KG1 (cell line): ENCODE results near the gene FBN2.

Source experiments
- DNase-seq: peaks from one replicate; lab custom pipeline; 2025; lab: John Stamatoyannopoulos, UW

FBN2 gene

DNA sequence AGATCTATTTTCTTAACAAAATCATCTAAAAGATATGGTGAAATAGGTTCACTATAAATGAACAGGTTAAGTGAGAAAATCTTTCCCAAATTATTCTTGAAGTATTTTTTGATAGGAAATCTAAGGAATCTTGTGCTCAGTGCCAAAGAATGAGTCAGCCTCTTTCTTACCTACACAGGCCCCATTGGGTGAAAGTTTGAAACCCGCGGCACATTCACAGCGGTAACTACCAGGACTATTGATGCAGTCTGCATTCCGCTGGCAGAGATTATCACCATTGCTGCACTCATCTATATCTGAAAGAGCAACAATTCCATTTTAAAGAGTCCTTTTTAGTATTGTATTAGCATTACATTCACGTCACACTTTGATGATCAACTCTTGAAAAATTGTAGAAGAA, 232.7 kb downstream of the FBN2 start:
- no peak for DNase-seq

DNA sequence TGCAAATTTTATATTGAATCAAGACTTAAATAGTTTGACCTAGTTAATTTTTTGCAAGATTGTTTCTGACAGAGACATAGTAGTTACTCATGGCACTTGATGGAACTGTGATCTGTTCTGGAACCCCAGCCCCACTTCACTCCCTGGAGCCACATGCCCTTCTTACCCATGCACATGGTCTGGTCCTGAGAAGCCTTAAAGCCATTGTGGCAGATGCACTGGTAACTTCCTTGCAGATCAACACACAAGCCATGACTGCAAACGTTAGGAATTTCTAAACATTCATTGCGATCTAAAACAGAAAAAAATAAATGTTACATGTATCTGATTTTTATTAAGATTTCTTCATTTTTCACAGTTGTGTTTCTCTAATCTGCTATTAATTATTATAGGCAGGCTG, 233.3 kb downstream of the FBN2 start:
- DNase-seq, result no peak

DNA sequence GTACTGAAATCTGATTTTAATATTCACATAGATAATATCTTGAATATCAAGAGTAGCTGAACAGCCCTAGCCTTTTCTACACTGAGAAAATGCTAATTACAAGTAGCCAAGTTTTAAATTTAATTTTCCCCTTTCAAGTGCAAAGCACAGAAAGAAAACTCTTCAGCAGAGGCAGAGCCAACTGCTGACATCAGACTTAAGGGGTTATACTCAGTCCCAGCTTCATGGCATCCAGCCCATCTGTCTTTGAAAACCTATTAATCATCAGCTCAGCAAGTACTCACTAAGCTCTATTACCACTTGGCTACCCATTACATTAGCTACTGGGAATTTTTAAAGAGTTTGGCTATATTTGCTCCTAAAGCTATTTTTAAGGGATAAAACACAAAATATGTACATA, 234.0 kb downstream of the FBN2 start:
- DNase-seq, result no peak

DNA sequence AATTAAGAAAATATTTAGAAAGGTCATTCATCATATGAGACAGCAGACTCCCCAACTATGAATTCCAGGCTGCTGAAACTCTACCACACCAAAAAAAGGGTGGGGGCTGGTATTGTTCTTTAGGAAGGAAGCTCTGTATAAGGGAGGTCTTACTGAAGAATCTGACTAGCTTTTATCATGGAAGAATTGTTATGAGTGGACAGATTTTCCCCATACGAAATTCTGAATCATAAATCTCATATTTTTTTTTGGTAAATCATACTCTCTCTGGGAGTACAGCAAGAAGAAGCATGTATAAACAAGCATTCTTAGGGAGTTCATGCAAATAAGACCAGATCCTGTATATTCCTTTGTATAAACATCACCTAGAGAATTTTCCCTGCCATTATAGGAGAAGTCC, 234.5 kb downstream of the FBN2 start:
- no peak for DNase-seq

DNA sequence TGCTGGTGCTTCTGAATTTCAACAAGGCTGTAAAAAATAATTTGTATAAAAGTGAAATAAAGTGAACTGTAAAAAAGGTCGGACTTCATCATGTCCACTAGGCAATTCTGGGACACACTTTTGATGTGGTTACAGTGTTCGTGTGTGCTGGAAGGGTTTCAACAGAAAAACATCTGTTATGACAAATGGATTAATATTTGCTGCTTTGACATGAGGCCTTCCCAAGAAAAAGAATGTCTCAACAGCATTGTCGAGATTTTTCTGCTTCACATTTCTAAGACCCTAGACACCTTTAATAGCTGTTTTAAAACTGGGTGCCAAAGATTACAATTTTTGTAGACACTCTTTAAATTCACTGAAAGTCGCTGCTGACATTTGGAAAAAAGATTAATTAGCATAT, 237.9 kb downstream of the FBN2 start:
- DNase-seq, result no peak

DNA sequence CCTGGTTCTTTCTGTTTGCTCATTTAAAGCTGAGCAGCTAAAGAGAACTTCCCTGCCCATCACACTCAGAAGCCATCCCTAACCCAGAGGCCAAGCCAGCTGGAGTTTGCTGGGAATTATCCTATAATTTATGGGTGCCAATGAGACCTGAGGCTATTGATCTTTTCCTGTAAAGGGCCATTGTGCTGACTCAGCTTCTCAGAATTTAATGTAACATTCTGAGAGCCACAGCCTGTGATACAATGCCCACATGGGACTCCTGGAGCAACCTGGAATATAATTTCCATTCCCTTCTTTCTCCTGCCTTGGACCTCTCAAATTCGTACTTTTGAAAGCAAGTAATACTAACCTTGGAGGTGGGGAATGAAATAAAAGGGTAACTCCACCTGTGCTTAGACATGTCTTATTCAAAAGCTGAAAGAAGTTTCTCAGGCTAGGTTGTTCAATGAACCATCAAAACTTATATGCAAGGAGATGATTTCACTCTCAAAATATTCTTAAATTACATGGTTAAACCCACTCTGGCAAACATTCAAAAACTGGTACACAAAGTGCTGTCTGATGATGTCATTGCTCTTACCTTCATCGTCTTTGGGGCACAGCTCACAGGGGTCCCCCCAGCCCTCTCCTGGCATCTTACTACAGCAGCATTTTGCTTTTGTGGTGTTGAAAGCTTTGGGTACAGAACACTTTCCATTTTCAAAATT, 247.7 kb downstream of the FBN2 start:
- no peak for DNase-seq

DNA sequence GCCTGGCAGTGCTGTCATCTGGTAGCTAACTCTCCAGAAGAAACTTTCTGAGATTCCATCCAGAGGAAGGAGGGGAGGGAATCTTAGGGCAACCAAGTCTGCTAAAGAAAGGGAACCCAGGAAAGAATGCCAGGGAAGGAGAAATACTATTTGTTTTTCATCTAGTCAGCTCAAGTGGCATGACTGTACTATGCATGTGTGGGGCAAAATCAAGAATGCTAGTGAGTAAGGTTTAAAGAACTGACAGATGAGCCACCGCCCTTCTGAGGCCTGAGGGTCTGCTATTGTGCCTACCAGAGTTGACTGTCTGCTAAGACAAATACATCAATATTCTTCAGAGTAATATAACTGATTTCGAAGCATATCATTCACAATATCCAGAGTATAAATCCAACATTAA, 250.3 kb downstream of the FBN2 start:
- DNase-seq, result no peak

DNA sequence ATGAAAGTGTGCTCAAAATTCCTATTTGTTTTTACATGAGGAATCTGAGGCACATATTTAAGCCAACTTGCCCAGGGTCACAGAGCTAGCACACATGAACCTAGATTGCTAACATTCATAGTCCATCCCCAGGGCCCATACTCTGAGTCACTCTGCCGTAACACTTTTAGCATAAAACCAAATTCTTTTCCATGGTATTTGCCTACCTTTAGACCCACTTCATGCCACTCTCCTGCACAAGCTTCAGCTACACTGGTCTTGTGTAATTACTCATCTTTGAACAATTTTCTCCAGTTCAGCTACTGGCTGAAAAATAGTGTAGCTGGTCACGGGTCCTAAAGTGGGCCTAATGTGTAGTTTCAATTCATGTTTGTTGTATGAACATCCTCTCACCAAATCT, 253.8 kb downstream of the FBN2 start:
- no peak for DNase-seq

DNA sequence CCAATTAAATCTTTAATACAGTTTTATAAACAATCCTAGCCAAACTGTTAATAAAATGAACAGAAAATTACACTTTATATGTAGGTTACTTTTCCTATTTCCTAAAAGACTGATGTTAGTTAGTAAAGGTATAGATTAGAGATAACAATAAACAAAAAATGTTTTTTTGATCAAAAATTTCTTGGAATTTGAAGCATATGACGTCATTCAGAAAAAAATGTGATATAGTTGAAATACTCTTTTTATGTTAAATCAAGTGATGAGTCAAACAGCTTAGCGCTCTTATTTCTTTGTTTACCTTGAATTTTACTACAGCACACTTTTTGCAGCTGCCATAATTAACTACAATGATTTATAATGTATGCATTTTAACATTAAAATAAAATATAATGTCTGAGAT, 258.7 kb downstream of the FBN2 start:
- no peak for DNase-seq

DNA sequence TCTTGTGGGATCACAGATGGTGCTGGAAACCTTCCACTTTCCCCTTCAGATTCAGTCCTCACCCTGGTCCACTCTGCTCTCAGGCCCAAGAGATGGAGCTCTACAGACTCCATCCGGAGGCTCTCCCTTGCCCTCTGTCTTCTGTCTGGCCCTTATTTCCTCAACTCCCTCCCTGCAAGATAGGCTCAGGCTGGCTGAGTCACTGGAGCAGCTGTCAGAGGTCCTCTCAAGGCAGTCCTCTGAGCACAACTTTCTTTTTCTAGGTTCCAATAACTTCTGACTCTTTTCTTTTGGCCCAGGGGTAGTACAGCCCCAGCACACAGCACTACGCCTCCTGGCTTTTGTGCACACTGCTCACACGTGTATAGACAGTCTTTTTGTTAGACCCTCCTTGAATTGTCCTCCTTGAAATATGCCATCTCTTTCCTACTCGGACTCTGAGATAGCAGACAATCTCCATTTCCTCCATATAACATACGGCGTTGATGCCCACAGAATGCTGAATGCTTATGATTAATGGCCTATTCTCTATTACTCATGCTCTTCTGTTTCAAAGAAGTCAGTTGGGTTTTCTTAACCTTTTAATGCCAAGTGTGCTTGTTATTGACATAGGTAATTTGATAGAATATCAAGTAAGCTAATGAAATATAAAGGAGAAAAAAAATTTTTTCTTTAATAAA, 261.4 kb downstream of the FBN2 start:
- no peak for DNase-seq

DNA sequence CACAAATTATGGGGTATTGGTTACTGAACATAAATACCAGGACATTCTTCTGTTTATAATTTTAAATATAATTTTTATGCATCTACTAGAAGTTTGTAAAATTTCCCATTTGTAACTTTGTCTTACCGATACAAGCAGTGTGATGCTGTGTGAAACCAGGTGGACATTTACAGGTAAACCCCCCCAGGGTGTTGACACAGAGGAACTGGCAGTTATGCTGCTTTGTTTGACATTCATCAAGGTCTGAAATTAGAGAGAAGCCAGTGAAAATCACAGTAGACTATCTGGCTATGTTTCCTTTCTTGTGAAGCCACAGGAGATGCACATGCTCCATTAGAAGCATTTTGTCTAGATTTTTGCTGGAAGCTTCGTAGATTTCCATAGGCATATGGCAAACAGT, 263.6 kb downstream of the FBN2 start:
- no peak for DNase-seq

DNA sequence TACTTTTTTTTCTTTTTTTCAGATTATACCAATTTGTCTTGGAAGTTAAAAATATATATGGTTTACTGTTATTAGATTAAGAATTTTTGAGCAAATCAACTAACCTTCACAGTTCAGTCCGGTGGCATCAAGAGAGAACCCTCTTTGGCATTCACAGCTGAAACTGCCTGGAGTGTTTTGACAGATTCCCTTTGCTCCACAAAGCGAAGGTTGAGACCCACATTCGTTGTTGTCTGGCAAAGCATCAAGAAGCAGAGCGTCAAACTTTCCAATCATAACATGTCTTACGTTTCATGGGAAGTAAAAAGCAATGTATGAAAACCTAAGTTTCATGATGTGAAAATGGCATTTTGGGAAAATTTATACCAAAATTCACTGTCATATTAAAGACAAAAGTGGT, 264.3 kb downstream of the FBN2 start:
- DNase-seq, result no peak

DNA sequence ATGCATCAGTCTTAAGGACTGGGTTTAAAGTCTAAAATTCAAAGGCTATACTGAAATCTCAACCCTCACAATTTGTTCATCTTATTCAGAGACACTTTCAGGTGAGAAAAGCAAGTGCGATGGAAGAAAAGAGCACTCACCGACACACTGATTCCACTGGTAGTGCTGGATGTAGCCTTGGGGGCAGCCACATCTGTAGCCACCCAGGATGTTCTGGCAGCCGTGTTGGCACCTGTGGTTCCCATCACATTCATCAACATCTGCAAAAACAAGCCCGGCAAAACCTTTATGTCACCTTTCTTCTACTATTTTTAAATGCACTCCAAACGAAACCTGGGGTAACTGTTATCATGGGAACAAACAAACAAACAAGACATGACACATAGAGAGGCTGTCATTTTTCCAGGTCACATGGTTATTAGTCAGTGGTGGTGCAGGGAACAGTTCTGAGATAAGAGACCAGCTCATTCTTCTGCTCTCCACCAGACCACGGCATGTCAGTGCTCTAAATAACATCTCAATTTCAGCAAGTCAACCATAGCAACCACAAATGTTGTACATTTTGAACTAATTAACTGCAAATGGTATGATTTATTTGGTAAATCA, 266.1 kb downstream of the FBN2 start:
- DNase-seq, result no peak

DNA sequence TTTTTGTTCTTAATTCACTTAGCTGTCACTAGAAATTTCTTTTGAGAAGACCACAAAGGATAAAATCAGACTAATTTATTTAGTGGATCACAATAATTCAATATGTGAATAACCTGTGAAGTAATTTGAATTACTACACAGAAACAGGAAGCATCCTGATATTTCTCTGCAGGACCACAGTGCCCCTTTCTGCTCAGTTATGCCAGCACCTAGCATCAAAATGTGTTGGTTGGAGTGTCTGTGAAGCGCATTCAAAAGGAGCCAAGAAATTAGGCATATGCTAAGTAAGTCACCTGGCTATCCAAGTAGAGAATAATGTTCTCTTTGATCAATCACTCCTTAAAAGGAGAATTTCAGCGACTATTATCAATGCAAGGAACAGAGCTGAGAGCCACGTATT, 267.0 kb downstream of the FBN2 start:
- no peak for DNase-seq

DNA sequence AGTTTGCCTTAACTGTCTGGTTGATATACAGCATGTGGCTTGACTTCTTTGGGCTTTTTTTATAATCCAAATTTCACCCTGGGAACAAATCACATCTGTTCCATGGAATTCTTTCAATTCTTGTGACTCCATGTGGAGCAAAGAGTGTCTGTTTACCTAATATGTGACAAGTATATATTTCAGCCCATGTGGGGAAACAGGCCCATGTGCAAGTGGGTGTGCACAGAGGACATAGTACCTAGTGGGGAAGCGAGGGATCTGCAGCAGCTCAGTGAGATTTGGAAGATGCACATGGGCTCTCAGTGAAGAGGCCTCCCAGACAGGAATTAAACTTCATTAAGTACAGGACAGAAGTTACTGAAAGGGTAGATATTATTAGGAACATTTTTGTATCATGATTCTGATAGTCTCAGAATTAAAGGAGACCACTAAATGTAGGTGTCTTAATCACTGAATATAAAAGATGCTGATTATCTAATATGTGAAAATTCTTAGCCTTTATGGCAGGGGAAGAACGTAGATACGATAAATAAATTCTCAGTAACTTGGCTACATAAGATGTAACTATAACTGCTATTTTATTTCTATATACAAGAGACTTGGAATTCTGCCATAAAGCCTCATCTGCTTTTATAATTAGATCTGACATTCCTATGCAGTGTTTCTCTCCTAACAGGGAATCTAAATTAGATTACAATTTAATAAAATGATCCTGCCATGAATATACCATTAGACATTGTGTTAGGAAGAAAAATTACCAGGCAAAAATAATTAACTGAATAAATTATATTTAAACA, 273.3 kb downstream of the FBN2 start:
- DNase-seq, result no peak

DNA sequence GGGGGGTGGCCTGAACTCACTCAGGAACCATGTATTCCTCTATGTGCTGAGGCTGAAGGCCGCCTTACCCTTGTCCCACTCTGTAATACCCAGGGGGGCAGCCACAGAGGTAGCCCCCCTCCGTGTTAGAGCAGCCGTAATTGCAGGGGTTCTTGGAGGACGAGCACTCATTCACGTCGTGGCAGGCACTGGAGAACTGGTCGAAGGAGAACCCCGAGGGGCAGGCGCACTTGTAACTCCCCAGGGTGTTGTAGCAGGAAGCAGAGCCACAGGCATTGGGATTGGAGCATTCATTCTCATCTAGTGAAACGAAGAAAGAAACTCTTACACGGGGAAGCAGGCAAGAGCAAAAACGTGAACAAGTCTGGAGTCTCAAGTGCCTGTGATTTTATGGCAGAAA, 274.7 kb downstream of the FBN2 start:
- no peak for DNase-seq

DNA sequence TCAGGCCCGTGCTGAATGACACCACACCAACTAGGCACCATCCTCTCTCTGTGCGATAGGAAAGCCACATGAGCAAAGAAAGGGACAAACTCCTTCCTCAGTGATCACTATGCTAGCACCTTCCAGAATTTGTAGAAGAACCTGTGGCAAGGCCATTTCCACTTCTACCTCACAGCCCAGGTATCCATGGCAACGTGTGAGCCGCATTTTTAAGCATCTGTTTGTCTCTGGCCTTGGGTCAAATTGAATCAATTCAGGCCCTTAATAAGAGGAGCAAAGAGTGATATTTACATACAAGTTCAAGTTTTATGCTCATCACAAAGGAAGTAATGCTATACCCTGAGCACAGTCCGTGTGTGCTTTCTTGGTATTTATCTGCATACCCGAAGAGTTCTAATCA, 275.1 kb downstream of the FBN2 start:
- no peak for DNase-seq

DNA sequence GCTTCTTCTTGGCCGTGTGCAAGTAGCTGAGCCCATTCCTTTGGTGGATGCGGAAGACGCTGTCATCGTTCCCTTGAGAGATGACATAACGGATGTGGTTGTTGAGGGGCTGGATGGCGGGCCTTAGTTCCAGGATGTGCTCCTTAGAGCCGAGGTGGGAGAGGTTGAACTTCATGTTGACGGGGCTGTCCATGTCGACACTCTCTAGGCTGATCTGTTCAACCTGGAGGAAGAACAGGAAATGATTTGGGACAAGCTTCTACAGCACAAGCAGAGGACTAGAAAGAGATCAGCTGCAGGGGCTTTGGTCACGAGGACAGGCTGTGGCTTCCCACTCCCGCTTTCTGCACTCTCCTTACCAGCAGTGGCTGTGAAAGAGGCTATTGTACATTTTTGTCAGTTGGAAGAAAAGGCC, 278.4 kb downstream of the FBN2 start:
- no peak for DNase-seq

DNA sequence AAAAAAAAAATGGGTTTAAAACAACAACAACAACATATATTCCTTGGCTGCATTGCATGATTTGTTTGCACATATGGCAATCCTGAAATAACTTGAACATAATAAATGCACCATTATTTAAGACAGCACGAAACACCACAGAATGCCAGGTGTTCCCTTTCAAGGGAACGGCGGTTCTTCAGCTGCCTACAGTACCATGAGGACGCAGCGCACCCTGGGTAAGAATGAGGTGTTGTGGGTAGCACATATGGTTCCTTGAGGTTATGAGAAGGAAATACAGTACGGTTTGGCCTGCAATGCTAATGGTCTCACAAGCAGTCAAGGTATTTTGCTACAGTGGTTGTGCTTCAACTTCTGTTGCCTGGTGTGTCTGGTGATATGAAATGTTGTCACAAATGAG, 279.7 kb downstream of the FBN2 start:
- DNase-seq, result no peak

DNA sequence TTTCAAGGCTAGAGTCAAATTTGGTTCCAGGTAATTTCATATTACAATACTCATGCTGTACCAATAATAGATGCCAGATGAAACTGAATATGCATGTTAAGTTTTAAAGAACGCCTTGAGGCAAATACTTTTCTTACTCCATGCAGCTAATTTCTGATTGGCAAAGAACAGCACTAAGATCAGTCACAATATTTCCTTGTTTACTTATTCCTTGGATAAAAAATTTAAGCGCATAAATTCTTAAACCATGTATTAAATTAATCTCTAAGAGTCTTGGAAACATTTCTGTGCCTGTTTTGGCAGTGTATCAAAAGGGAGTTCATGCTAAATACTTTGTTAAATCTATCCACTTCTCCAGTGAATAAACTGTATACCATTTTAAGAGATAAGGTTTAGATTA, 281.0 kb downstream of the FBN2 start:
- no peak for DNase-seq

DNA sequence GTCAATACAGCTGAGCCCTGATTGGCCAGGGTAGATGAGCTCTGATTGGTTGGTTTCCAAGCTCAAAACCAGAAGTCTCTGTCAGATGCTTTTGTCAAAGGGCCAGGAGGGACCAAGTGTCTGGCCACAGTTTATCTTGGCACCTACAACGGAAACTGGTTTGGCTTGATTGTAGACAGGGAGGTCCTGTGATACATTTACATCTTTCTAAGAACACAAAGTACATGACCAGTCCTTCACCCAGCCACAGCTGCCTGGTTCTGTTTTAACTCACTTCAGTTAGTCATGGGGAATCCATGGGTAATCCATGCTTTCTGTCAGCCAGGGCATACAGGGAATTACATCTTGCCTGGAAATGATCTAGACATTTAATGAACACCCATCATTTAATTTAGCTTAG, 283.3 kb downstream of the FBN2 start:
- no peak for DNase-seq

DNA sequence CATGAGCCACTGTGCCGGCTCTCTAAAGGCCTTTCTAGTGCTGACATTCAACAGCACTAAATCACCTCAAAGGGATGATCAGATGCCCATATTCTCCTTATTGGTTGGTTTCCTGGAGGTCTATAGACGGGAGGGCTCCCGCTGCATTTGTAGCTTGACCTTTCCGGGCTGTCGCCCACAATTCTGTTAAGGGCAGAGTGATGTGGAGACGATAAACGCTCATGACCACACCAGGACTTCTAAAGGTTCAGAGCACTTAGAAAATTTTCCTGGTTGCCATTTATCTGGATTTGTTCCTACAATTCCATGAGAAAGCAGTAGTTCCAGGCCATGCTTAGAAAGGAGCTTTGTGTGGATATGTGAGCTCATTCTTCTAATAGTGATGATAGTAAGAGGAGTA, 284.2 kb downstream of the FBN2 start:
- DNase-seq, result no peak

DNA sequence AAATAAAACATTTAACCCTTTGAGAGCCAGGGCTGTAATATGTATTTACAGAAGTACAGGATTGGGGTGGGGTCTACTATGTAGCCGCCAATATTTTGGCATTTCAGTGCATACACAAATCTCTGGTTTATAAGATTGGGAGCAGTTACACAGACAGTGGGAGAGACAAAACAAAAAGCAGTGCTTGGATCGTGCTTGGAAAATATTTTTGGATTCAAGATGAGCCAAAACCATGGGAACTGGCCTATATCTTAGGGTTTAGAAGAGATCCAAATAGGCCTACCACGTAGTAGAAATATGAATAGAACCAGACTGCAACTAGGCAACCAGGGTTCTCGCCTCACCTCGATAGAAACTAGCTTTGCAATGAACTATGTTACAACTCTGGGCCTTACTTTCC, 284.9 kb downstream of the FBN2 start:
- no peak for DNase-seq
